Measurements from ENCODE around the gene NYAP1.

Gene NYAP1

GRCh38 chr7:100478958-100479660 lies 4.6 kb upstream of the NYAP1 start, which contains the start of gene TSC22D4 (continued):
- TF ChIP-seq KLF9 (tag by site-specific recombination; IDR thresholded peaks at IDR 0.05; ENCODE audit: low read depth) = peak; percentile 84
- TF ChIP-seq ZNF214 (tag by site-specific recombination; IDR thresholded peaks at IDR 0.05; ENCODE audit: borderline replicate concordance) = no peak
- TF ChIP-seq ZSCAN5A (tag by site-specific recombination; IDR thresholded peaks at IDR 0.05) = peak; percentile 80; the same call in 1 of the 2 replicates
- TF ChIP-seq ZNF488 (tag by site-specific recombination; IDR thresholded peaks at IDR 0.05) = no peak
- no peak for TF ChIP-seq GLI4 (tag by site-specific recombination; IDR thresholded peaks at IDR 0.05)
- peak; percentile 94 for TF ChIP-seq ZNF610 (tag by site-specific recombination; IDR thresholded peaks at IDR 0.05; ENCODE audit: borderline replicate concordance)
- TF ChIP-seq ZNF121 (tag by site-specific recombination; IDR thresholded peaks at IDR 0.05) = no peak
- TF ChIP-seq ZBTB6 (tag by site-specific recombination; IDR thresholded peaks at IDR 0.05) = peak; percentile 47; the same call in 1 of the 2 replicates
- peak; percentile 100 for TF ChIP-seq ZBTB20 (tag by site-specific recombination; IDR thresholded peaks at IDR 0.05)
- TF ChIP-seq ZNF19 (tag by site-specific recombination; IDR thresholded peaks at IDR 0.05; ENCODE audit: low read depth) = no peak
- TF ChIP-seq ZBTB48 (tag by site-specific recombination; IDR thresholded peaks at IDR 0.05) = peak; percentile 98
- no peak for TF ChIP-seq ZNF521 (tag by site-specific recombination; IDR thresholded peaks at IDR 0.05)
- TF ChIP-seq ZBTB26 (tag by site-specific recombination; optimal IDR thresholded peaks at IDR 0.05) = peak; percentile 37
- no peak for TF ChIP-seq ZNF157 (tag by site-specific recombination; IDR thresholded peaks at IDR 0.05)
- no peak for TF ChIP-seq ZNF658 (tag by site-specific recombination; IDR thresholded peaks at IDR 0.05)
- TF ChIP-seq ZNF18 (tag by site-specific recombination; IDR thresholded peaks at IDR 0.05) = no peak; the same call in none of the 2 replicates
- peak; percentile 81; the same call in 1 of the 2 replicates for TF ChIP-seq ZNF701 (tag by site-specific recombination; IDR thresholded peaks at IDR 0.05)
- TF ChIP-seq ZSCAN16 (tag by site-specific recombination; IDR thresholded peaks at IDR 0.05) = no peak
- TF ChIP-seq ZNF24 (tag by site-specific recombination; IDR thresholded peaks at IDR 0.05) = no peak; the same call in none of the 2 replicates
- peak; percentile 83 for TF ChIP-seq ZNF843 (tag by site-specific recombination; IDR thresholded peaks at IDR 0.05)
- TF ChIP-seq ZNF398 (tag by site-specific recombination; IDR thresholded peaks at IDR 0.05) = peak; percentile 100
- TF ChIP-seq ZNF280D (tag by site-specific recombination; IDR thresholded peaks at IDR 0.05) = no peak
- no peak for TF ChIP-seq ZNF596 (tag by site-specific recombination; IDR thresholded peaks at IDR 0.05)
- no peak for TF ChIP-seq ZNF280C (tag by site-specific recombination; IDR thresholded peaks at IDR 0.05)
- TF ChIP-seq KLF1 (tag by site-specific recombination; IDR thresholded peaks at IDR 0.05) = peak; percentile 70
- peak; percentile 55; the same call in 1 of the 2 replicates for TF ChIP-seq ZSCAN23 (tag by site-specific recombination; IDR thresholded peaks at IDR 0.05)
